ENCODE results near the gene PDHX.

PDHX gene

DNA sequence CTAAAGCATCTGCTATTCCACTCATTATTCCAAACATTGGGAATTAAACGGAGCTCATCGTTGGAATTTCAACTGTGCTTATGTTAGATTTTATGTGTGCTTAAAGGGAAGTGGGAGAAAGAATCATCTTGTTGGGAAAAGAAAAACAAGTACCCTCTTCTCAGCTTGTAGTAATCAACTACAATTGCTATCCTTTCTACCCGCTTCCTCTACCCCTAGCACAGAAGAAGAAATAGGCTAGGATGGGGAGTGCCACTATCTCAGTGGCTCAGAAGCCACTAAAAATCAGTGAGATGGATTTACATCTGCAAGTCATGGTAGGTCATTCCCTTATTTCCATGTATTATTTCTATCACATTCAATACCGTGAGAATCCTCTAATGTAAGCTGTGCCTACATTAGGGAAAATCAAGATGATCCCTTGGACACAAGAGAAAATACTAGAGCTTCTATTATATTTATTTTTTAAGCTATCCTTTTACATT is 124.7 kb downstream of the PDHX start:
- H3K9me3 ChIP-seq (ENCODE audit: control insufficient read depth in 1 of 2, low read length in 2 of 2): no peaks in the 10 kb centered on the region
- peaks cover 5 to 15% of the 10 kb centered on the region in 2 donors for H3K4me1 ChIP-seq (ENCODE audit: control insufficient read depth in 1 of 2, insufficient read depth in 2 of 2, low read length in 2 of 2)
- H3K27me3 ChIP-seq (ENCODE audit: control insufficient read depth in 1 of 2, insufficient read depth in 2 of 2, low read length in 2 of 2): no peaks in the 10 kb centered on the region
- peak overlapping the region in 1 of 2 donors; percentile 15 for H3K9ac ChIP-seq (ENCODE audit: low read depth in 1 of 2, low read length in 2 of 2)
- no peak overlapping the region for H3K27ac ChIP-seq (ENCODE audit: low read depth, low read length)
- H3K4me3 ChIP-seq (ENCODE audit: low read depth in 1 of 2, low read length in 2 of 2): peak overlapping the region in 1 of 2 donors; percentile 40
- H3K36me3 ChIP-seq (ENCODE audit: control insufficient read depth in 1 of 2, insufficient read depth in 2 of 2, low read length in 2 of 2): no peaks in the 10 kb centered on the region

DNA sequence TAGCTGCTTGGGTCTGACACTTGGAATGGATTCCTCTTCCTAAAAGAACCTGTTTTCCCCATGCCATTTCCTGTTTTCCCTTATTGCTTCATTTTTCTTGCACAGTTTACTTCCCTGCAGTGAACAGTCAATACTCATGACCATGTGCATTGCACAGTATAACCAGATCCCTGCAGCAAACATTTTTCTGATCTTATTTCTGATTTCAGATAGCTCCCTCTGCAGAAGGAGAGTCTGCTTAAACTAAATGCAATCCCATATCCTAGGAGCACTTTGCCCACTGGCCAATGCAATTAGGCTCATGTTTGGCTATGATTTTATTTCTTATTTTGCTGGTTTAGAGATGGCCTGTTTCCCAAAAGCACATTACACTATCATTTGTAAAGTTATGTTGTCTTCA is 125.8 kb downstream of the PDHX start:
- no peaks in the 10 kb centered on the region for H3K27me3 ChIP-seq (ENCODE audit: control insufficient read depth in 1 of 2, insufficient read depth in 2 of 2, low read length in 2 of 2)
- peaks cover 8 to 15% of the 10 kb centered on the region in 2 donors for H3K4me1 ChIP-seq (ENCODE audit: control insufficient read depth in 1 of 2, insufficient read depth in 2 of 2, low read length in 2 of 2)
- H3K4me3 ChIP-seq (ENCODE audit: low read depth in 1 of 2, low read length in 2 of 2): no peak overlapping the region
- no peak overlapping the region for H3K9ac ChIP-seq (ENCODE audit: low read depth in 1 of 2, low read length in 2 of 2)
- no peak overlapping the region for H3K27ac ChIP-seq (ENCODE audit: low read depth, low read length)
- no peaks in the 10 kb centered on the region for H3K9me3 ChIP-seq (ENCODE audit: control insufficient read depth in 1 of 2, low read length in 2 of 2)
- H3K36me3 ChIP-seq (ENCODE audit: control insufficient read depth in 1 of 2, insufficient read depth in 2 of 2, low read length in 2 of 2): no peaks in the 10 kb centered on the region

DNA sequence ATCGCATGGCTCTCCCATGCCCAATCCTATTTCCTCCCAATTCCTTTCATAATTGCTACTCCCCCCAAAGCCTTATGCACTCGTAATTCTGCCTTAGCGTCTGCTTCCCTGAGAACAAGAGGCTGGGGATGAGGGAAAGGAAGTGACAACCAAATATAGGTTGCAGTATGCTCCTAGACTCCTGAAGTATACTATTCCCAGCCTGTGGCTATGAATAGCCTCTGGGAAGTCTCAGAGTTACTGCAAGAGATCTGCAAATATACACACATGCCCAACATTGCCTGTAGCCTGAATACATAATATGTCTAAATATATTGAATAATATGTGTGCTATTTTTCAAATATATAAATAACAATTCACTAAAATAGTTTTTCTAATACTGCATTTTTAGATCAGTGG is 126.5 kb downstream of the PDHX start:
- Histone ChIP-seq H3K9me3 (ENCODE audit: control insufficient read depth in 1 of 2, low read length in 2 of 2) (no peaks in the 10 kb centered on the region), H3K27ac (ENCODE audit: low read depth, low read length) (no peak overlapping the region), H3K27me3 (ENCODE audit: control insufficient read depth in 1 of 2, insufficient read depth in 2 of 2, low read length in 2 of 2) (no peaks in the 10 kb centered on the region), H3K36me3 (ENCODE audit: control insufficient read depth in 1 of 2, insufficient read depth in 2 of 2, low read length in 2 of 2) (no peaks in the 10 kb centered on the region), H3K9ac (ENCODE audit: low read depth in 1 of 2, low read length in 2 of 2) (no peak overlapping the region), H3K4me1 (ENCODE audit: control insufficient read depth in 1 of 2, insufficient read depth in 2 of 2, low read length in 2 of 2) (peaks cover 8 to 15% of the 10 kb centered on the region in 2 donors), H3K4me3 (ENCODE audit: low read depth in 1 of 2, low read length in 2 of 2) (no peak overlapping the region)

DNA sequence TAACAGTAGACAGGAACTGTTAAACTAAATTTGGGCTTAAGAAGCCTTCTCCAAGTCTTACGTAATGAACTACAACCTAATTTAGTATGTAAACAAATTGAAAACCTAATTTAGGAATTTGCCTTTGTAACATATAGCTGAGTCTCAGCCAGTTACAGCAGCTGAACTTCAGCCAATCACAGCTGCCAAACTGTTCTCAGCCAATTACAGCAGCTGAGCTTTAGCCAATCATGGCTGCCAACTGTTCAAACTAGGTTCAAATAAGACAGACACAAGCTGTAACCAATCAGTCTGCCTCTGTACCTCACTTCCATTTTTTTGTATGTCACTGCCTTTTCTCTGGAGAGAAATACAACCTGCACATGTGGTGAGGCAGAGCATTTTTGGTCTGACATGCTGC is 127.5 kb downstream of the PDHX start:
- H3K4me3 ChIP-seq (ENCODE audit: low read depth in 1 of 2, low read length in 2 of 2): no peak overlapping the region
- no peaks in the 10 kb centered on the region for H3K36me3 ChIP-seq (ENCODE audit: control insufficient read depth in 1 of 2, insufficient read depth in 2 of 2, low read length in 2 of 2)
- H3K27me3 ChIP-seq (ENCODE audit: control insufficient read depth in 1 of 2, insufficient read depth in 2 of 2, low read length in 2 of 2): no peaks in the 10 kb centered on the region
- no peak overlapping the region for H3K9ac ChIP-seq (ENCODE audit: low read depth in 1 of 2, low read length in 2 of 2)
- no peak overlapping the region for H3K27ac ChIP-seq (ENCODE audit: low read depth, low read length)
- H3K9me3 ChIP-seq (ENCODE audit: control insufficient read depth in 1 of 2, low read length in 2 of 2): no peaks in the 10 kb centered on the region
- H3K4me1 ChIP-seq (ENCODE audit: control insufficient read depth in 1 of 2, insufficient read depth in 2 of 2, low read length in 2 of 2): peaks cover 13 to 15% of the 10 kb centered on the region in 2 donors

DNA sequence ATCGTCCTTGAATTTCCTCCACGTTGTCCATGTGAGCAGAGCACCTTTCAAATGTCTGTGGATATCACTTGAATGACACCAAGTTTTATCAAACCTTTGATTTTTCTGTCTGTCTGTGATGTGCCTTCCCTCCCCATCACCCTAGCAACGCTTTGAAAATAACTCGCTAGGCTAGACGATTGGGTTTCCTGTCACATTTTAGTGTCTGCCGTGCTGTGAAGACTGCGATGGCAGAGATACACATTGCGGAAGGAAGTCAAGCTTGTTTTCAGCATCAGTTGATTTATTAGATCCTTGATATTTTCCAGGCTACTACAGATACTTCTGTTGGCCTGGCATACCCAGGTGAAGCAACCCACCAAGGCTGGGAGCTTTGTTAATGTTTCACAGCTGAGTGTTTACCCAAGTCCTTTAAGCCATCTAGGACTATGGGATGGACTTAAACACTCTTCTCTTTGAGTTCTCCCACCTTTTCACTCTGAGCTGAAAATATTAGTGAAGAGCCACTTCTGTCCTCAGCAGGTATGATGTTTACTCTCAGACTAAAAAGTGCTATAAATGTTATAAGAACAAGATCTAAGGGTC is 128.9 kb downstream of the PDHX start:
- H3K9ac ChIP-seq (ENCODE audit: low read depth in 1 of 2, low read length in 2 of 2): no peak overlapping the region
- no peaks in the 10 kb centered on the region for H3K27me3 ChIP-seq (ENCODE audit: control insufficient read depth in 1 of 2, insufficient read depth in 2 of 2, low read length in 2 of 2)
- no peak overlapping the region for H3K4me3 ChIP-seq (ENCODE audit: low read depth in 1 of 2, low read length in 2 of 2)
- H3K36me3 ChIP-seq (ENCODE audit: control insufficient read depth in 1 of 2, insufficient read depth in 2 of 2, low read length in 2 of 2): no peaks in the 10 kb centered on the region
- peaks cover 13 to 15% of the 10 kb centered on the region in 2 donors for H3K4me1 ChIP-seq (ENCODE audit: control insufficient read depth in 1 of 2, insufficient read depth in 2 of 2, low read length in 2 of 2)
- H3K9me3 ChIP-seq (ENCODE audit: control insufficient read depth in 1 of 2, low read length in 2 of 2): no peaks in the 10 kb centered on the region
- H3K27ac ChIP-seq (ENCODE audit: low read depth, low read length): no peak overlapping the region

All from duodenal mucosa (tissue), 2 donors.